Keratinocyte (primary cell): ENCODE results near the gene ASXL2. TPM values are rescaled to one million over a fixed set of nuclear protein-coding genes. Genes with fewer than 3 reads are reported as not detected.

Experiments used
- DNase-seq: peaks from one replicate; pipeline ENCODE4 v3.0.0-alpha.2; 2011; ENCODE audit warnings: low read depth, missing footprints, low spot score
- FAIRE-seq: peaks from 2 replicates; lab custom pipeline; 2011; peaks lifted over from hg19 to GRCh38; lab: Jason Lieb, UNC
- H2AFZ ChIP-seq: 2 replicates; pipeline ENCODE4 v1.6.0; 2012; ENCODE audit warnings: low read length, control low read depth, inconsistent platforms; ENCODE audit not compliant: control insufficient read depth
- H3K27ac ChIP-seq: 2 replicates; pipeline ENCODE4 v1.5.1; 2011; ENCODE audit warnings: low read length; ENCODE audit not compliant: control insufficient read depth, insufficient read depth
- H3K27me3 ChIP-seq: 3 replicates; pipeline ENCODE4 v1.6.0; 2011; ENCODE audit warnings: low read length; ENCODE audit not compliant: control insufficient read depth, insufficient read depth; ENCODE audit errors: extremely low read depth
- H3K36me3 ChIP-seq, 2 experiments: 2 replicates in 1 of 2; 3 replicates in 1 of 2; pipeline ENCODE4 v1.5.1; 2011; ENCODE audit warnings: low read length in 2 of 2, mild to moderate bottlenecking in 1 of 2; ENCODE audit not compliant: control insufficient read depth in 2 of 2, insufficient read depth in 2 of 2; ENCODE audit errors: extremely low read depth in 1 of 2
- H3K4me1 ChIP-seq: 3 replicates; pipeline ENCODE4 v1.5.1; 2011; ENCODE audit warnings: low read length; ENCODE audit not compliant: control insufficient read depth, insufficient read depth; ENCODE audit errors: extremely low read depth
- H3K4me2 ChIP-seq: 3 replicates; pipeline ENCODE4 v1.6.0; 2011; ENCODE audit warnings: low read depth, low read length; ENCODE audit not compliant: control insufficient read depth, insufficient read depth; ENCODE audit errors: extremely low read depth
- H3K4me3 ChIP-seq, 3 experiments: fragments of 200-600 bp in 1 of 3; sonication (generic) in 1 of 3; 2 replicates in 2 of 3; 3 replicates in 1 of 3; pipeline ENCODE4 v1.5.1; 2011 to 2016; ENCODE audit warnings: low read length in 3 of 3, mild to moderate bottlenecking in 3 of 3, control low read depth in 2 of 3, inconsistent platforms in 1 of 3, low read depth in 1 of 3, mixed read lengths in 1 of 3, mixed run types in 1 of 3, moderate library complexity in 1 of 3; ENCODE audit not compliant: control insufficient read depth in 2 of 3, insufficient read depth in 2 of 3; ENCODE audit errors: extremely low read depth in 1 of 3
- H3K79me2 ChIP-seq: 2 replicates; pipeline ENCODE4 v1.6.0; 2012; ENCODE audit warnings: low read length; ENCODE audit not compliant: control insufficient read depth, insufficient read depth
- H3K9ac ChIP-seq: 3 replicates; pipeline ENCODE4 v1.6.0; 2011; ENCODE audit warnings: low read length; ENCODE audit not compliant: control insufficient read depth, insufficient read depth; ENCODE audit errors: extremely low read depth
- H3K9me1 ChIP-seq: 3 replicates; pipeline ENCODE4 v1.6.0; 2011; ENCODE audit warnings: low read length; ENCODE audit not compliant: control insufficient read depth, insufficient read depth; ENCODE audit errors: extremely low read depth
- H3K9me3 ChIP-seq: 2 replicates; pipeline ENCODE4 v1.5.1; 2012; ENCODE audit warnings: low read depth, low read length; ENCODE audit not compliant: control insufficient read depth
- H4K20me1 ChIP-seq: 3 replicates; pipeline ENCODE4 v1.6.0; 2011; ENCODE audit warnings: low read length; ENCODE audit not compliant: control insufficient read depth, insufficient read depth; ENCODE audit errors: extremely low read depth
- EZH2 ChIP-seq: IDR thresholded peaks from one replicate; pipeline ENCODE4 v1.6.1; 2012; ENCODE audit warnings: inconsistent platforms, mild to moderate bottlenecking, low read length, moderate library complexity
- dilution Hi-C: fragments of 300-500 bp; cut with MboI; formaldehyde crosslinking; loops from one replicate; pipeline ENCODE4 v1.7.0; 2020; ENCODE audit warnings: low sequenced_read_pairs; ENCODE audit not compliant: extremely low pct_ligation_motif_present
- polyA plus RNA-seq, 5 experiments: library from polyadenylated mRNA; depleted of rRNA in 3 of 5; stranded (reverse) in 3 of 5; stranded (forward) in 1 of 5; unstranded in 1 of 5; fragments of >200 nt; gene quantifications; 1 replicate in 1 of 5; 2 replicates in 3 of 5; 3 replicates in 1 of 5; pipeline versions ENCODE4 v1.2.1 to v1.2.3, GENCODE V29; 2011 to 2012; ENCODE audit warnings: missing spikeins in 2 of 5, low read depth in 1 of 5, low replicate concordance in 1 of 5
- small RNA-seq, 3 experiments: library from RNA; depleted of rRNA; stranded (forward); fragments of <200 nt; gene quantifications; one replicate each; pipeline ENCODE3, GENCODE V24; 2012; ENCODE audit warnings: low read depth in 3 of 3, low replicate concordance in 1 of 3; ENCODE audit not compliant: insufficient read length in 3 of 3
- TF ChIP-seq, protein P1 (sequence below), 3 experiments: IDR thresholded peaks in 1 of 3; conservative IDR thresholded peaks in 1 of 3; optimal IDR thresholded peaks in 1 of 3; 2 replicates in 2 of 3; 3 replicates in 1 of 3; pipeline versions ENCODE3 to v1.5.1; 2011; ENCODE audit warnings: low read length in 3 of 3, mild to moderate bottlenecking in 3 of 3, moderate library complexity in 2 of 3, control low read depth in 1 of 3, inconsistent platforms in 1 of 3; ENCODE audit not compliant: insufficient read depth in 2 of 3; ENCODE audit errors: extremely low read depth in 1 of 3

The ASXL2 gene
- polyA plus RNA-seq, 1 donor (not counting 4 experiments of a cell fraction or from before 2014, with no cell fraction given) = 12.5 TPM

DNA sequence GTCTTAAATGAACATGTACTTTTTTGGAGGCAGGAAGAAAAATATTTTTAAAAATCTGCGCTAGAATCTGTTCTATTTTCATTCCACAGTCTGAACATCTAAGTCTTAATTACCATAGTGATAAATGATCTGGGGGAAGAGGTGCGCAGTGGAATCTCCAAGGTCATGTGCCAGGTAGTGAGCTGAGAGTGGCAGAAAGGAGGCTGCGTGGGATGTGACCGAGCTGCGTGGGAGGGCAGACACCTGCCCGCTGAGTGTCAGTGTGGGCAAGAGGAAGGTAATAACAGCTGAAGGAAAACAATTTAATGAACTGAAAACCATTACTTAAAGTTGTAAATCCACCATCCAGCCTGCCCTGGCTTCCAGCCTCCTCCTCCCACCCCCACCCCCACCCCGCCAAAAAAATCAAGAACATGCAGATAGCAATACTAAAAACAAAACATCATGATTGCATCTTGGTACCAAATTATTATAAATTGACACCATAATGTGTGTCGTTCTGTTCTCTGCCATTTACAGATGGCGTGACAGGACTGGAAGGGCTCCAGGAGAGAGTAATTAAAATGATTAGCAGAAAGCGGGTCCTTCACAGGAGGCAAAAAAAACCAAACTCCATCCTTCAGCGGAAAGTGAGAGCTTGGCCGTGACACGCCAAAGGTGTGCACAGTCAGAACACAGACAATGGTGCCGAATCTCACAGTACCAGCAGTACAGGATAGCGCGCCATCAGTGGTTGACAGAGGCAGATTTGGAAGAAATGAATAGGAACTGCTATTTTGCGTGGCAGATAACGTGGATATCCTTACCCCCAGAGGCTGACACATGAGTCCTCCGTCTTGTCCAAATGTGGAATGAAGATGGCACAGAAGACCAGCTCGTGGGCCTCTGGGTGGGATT lies 193.5 kb downstream of the ASXL2 start:
- TF ChIP-seq, protein P1, sequence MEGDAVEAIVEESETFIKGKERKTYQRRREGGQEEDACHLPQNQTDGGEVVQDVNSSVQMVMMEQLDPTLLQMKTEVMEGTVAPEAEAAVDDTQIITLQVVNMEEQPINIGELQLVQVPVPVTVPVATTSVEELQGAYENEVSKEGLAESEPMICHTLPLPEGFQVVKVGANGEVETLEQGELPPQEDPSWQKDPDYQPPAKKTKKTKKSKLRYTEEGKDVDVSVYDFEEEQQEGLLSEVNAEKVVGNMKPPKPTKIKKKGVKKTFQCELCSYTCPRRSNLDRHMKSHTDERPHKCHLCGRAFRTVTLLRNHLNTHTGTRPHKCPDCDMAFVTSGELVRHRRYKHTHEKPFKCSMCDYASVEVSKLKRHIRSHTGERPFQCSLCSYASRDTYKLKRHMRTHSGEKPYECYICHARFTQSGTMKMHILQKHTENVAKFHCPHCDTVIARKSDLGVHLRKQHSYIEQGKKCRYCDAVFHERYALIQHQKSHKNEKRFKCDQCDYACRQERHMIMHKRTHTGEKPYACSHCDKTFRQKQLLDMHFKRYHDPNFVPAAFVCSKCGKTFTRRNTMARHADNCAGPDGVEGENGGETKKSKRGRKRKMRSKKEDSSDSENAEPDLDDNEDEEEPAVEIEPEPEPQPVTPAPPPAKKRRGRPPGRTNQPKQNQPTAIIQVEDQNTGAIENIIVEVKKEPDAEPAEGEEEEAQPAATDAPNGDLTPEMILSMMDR (optimal IDR thresholded peaks at IDR 0.05 in 1 of 3, IDR thresholded peaks at IDR 0.05 in 1 of 3, conservative IDR thresholded peaks at IDR 0.05 in 1 of 3; ENCODE audit: extremely low read depth in 1 of 3, insufficient read depth in 2 of 3, low read length in 3 of 3) = no peak
- no peak for TF ChIP-seq EZH2

More for the DNA sequence above, 193.5 kb downstream of the ASXL2 start:
- Histone ChIP-seq H3K4me1 (no peaks in the 10 kb centered on the region), H2AFZ (no peak overlapping the region), H4K20me1 (no peaks in the 10 kb centered on the region), H3K27ac (no peak overlapping the region), H3K36me3 (no peaks in the 10 kb centered on the region), H3K9me1 (no peaks in the 10 kb centered on the region), H3K4me2 (no peak overlapping the region), H3K4me3 (no peak overlapping the region), H3K9ac (no peak overlapping the region), H3K9me3 (no peaks in the 10 kb centered on the region), H3K79me2 (no peaks in the 10 kb centered on the region), H3K27me3 (no peaks in the 10 kb centered on the region)
- dilution Hi-C loops = no loop called here
- FAIRE-seq = no peak
- DNase-seq = no peak

Small RNAs within 50 kb of the gene (small RNA-seq; reads per million reads assigned to genes)
- 0 reads per million in 3 experiments for gene NDUFB4P4
- 0 reads per million in 3 experiments for gene RF00019

Other genes starting within 250 kb of the ASXL2 start
- 19.5 to 31.5 TPM (median 28.2 TPM) in 3 replicates for gene DTNB, start 204.9 kb downstream of the ASXL2 start, polyA plus RNA-seq
- gene KIF3C, start 104.0 kb upstream of the ASXL2 start, polyA plus RNA-seq = 6.5 to 8.4 TPM (median 7.4 TPM) in 3 replicates
- 139 to 252 TPM (median 161 TPM) in 3 replicates for gene RAB10, start 155.6 kb upstream of the ASXL2 start, polyA plus RNA-seq